GM21360 (cell line): ENCODE results near the gene TET3.

Experiments
- ATAC-seq: cut with Tn5 transposase; IDR thresholded peaks from one replicate; pipeline ENCODE4 v1.9.1; 2021; ENCODE audit warnings: mild to moderate bottlenecking, moderate library complexity; ENCODE audit not compliant: unreplicated experiment

TET3 gene

DNA sequence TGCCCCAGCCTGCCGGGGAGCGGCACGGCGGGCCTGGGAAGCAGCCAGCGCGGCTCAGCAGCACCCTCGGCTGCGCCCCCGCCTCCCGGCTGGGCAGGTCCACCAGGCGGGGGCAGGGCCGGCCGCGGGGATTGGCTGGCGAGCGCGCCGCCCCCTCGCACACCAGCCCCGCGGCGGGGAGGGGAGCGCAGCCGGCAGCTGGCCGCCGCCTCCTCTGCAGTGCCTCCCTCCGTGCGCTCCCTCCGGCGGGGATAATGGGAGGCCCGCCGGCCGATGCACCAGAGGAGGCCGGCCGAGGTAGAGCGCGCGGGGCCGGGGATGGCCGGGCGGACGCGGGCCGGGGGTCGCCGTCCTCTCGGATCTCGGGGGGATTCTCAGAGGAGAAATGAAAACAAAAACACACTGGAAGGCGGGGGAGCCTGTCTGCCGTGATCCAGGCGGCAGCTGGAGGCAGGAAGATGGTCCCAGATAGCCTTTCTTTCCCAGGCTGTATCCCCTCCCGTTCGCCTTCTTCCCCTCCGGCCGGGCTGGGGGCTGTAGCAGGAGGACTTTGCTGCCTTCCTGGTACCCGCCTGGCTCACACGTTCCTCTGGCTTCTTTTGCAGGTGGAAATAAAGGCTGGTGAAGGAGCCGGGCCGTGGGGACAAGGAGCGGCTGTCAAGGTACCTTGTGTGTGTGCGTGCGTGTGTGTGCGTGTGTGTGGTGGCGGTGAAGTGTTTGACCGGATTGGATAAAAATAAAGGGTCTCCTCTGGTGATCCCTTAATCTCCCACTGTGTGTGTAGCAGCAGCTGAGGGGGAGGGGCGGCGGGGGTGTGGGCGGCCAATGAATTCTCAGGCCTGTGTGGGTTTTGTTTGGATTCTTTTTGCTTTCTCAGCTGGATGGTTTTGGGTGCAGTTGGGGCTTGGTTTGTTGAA is 18.1 kb downstream of the TET3 start:
- peak; percentile 82 for ATAC-seq

- no peak for ATAC-seq
Observed at GRCh38 chr2:74003494-74004211, 18.9 kb downstream of the TET3 start.

GRCh38 chr2:74004212-74005182 is 19.8 kb downstream of the TET3 start:
- ATAC-seq = no peak

GRCh38 chr2:74005786-74006185 is 21.1 kb downstream of the TET3 start:
- no peak for ATAC-seq

DNA sequence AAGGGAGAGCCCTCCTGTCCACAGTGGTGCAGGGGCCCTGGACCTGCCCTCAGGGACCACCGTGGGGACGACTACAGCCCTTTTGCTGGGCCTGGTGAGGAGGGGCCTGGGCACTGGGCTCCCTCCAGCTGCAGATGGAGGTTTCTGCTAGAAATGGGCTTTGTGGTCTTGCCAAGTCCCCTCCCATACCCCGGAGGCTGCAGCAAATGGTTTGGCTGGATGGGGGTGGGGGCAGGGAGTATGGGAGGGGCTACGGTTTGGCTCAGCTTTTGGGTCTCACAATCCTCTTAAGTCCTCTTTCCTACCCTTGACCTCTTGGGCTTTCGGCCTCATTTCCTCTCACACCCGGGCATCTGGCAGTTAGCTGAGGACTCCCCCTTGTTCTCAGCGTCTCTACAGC is 21.7 kb downstream of the TET3 start:
- no peak for ATAC-seq

DNA sequence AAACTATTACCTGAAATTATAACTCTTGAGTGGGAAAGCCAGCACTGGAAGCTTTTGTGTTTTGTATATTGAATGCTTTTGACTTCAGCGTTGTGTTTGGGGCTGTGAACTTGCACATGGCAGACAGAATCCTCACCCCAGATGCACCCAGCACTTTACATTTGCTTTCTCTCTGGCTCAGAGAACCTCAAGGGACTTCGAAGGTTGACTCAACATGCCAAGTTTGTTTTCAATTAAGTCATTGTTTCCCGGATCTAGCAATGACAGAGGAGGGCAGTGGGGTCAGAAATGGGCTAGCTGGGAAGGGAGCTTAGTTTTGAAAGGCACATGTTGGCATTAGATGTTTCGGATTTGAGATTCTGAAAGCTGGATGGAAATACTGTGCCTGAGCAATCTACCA is 22.4 kb downstream of the TET3 start:
- ATAC-seq = no peak

DNA sequence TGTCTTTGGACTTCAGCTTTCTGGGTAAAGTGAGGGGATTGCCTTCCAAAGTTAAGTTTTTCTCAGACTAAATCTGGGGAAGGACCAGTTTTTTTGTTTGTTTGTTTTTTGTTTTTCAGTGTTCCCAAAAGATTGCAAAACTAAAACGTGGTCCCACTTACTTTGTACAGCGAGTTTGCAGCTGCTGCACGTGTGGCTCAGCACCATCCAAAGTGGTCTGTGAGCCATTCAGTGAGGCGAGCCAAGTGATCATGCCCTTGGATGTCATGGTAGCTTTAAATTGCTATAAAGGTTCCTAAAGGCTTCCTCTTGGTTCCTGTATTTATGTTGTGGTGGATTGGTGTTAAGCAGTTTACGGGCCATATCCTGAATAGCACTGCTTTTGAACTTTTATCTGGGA is 23.0 kb downstream of the TET3 start:
- no peak for ATAC-seq

- no peak for ATAC-seq
Observed at GRCh38 chr2:74008761-74009395, 24.2 kb downstream of the TET3 start.

GRCh38 chr2:74009577-74009976 is 24.9 kb downstream of the TET3 start:
- no peak for ATAC-seq

DNA sequence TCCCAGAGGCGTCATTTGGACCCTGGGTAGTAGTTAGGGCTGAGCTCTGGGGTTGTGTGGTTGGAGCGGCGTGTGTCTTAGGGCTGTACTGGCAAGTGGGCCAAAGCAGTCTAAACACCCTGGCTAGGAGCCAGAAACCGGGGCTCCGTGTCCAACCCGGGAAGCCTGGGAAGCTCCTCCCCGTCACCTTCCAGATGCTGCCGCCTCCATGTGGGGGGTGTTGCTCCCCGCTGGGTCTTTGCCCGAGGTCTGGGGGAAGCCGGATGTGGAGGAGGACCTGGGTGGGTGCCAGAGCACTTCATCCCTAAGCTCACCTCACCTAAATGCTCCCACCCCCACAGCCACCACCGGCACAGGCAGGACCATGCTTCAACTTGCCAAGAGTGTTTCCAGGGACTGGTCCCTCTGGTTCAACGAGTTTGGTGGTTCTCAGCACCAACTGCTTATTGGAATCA is 25.4 kb downstream of the TET3 start:
- no peak for ATAC-seq

GRCh38 chr2:74011246-74011645 is 26.5 kb downstream of the TET3 start:
- ATAC-seq = no peak

DNA sequence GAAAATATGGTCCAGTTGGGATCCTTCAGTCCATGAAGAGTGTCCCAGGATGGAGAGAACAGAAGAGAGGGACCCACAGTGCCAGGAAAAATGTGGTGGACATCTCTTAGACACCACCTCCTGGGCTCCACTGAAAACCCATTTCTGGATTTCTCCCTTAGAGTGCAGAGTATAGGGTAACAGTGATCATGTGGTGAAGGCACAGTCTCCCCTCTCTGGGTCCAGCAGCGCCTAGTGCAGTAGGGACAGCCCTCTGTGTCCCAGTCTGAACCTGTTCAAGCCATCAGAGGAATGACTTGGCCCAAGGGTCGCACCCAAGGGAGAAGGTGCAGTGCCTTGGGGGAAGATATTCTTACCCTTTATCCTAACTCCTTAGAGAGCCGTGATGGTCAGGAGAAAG is 30.1 kb downstream of the TET3 start:
- no peak for ATAC-seq

DNA sequence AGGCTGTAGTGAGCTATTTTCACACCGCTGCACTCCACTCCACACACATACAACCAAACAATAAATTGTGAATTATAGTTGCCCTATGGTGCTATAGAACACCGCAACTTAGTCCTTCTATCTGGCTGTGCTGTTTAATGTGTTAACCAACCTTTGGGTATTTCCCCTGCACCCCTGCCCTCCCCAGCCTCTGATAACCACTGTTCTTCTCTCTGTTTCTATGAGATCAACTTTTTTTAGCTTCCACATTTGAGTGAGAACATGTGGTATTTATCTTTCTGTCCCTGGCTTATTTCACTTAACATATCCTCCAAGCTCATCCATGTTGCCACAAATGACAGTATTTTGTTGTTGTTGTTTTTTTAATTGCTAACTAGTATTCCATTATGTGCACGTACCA is 32.5 kb downstream of the TET3 start:
- no peak for ATAC-seq

DNA sequence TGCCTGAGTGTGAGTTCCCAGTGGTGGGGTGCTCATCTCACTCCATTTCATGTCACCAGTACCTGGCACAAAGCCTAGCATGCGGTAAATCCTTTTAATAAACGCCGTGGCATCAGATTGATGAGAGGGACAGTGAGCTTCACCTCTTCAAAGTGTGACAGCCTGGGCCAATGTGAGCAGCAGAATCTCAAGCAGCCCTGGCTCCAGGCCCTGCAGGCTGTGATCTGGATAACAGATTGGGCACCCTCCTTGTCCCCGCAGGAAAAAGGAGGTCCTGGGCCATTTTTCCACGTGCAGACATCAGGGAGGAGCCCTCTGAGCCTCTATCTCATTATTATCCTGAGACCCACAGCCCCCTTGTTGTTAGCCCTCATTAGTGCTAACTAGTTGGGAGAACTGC is 34.8 kb downstream of the TET3 start:
- no peak for ATAC-seq

DNA sequence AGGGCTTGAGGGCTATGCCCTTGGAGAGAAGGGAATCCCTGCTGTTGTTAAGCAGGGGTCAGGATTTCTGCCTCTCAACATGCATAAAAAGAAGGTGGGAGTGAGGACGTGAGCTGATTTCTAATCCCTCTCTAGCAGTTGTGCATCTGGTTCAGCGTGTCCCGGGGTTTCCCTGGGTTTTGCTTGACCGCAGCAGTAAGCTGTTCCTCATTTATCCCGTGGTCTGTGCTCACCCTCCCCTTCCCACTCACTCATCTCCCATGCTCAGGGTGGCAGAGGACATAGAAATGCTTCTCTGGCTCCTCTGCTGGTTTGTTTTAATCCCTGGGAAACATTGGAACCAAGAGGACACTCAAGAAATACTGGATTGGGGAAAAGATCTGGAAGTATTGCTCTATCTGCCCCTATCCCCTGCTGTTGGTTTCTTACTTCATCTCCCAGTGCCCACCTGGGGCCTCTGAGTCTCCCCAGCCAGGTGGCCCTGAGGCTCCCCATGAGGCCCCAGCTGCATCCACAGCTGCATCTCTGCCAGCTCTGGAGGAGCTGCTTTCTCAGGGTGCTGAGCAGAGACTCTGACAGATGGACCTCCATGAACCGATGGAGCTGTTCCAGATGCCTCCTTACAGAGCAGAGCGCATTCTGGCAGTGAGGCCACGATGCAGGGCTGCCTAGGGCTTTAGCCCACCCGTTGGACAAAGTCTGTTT is 36.1 kb downstream of the TET3 start:
- ATAC-seq = no peak

GRCh38 chr2:74021407-74021755 is 36.7 kb downstream of the TET3 start:
- ATAC-seq = no peak

- ATAC-seq = no peak
Observed at GRCh38 chr2:74024216-74024615, 39.5 kb downstream of the TET3 start.

- ATAC-seq = no peak
Observed at GRCh38 chr2:74025971-74026612, 41.4 kb downstream of the TET3 start.

DNA sequence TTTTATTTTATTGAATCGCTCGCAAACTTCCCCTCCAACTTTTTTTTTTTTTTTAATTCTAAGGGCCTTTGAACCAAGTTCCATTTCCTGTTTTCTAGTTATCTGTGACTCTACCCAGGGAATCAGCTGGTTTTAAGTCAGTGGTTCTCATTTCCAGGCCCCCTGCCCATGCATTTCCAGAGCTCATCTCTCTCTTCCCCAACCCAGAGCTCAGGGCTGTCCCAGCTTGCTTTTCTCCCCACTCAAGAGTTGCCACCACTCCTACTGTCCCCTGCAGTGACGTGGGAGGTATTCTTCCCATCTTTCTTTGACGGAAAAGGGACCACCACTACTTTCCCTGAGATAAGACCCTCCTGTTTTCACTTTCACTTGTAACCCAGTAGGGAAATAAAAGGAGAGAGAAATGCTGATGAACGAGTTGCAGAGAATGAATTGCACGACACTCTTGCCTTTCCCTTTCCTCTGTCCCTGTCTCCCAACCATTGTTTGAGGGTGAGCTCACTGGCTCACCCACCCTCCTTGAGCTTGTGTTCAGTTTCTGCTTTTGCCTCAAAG is 42.1 kb downstream of the TET3 start:
- ATAC-seq = no peak
